ENCODE data around the gene REEP6.
"Not testable (repeated sequence)": the region's sequence is repeated elsewhere in the genome, so short reads cannot be mapped to it uniquely, and the experiment has no call there.

REEP6 gene

GRCh38 chr19:1524287-1524971 is 33.4 kb downstream of the REEP6 start:
- DNase-seq (ENCODE audit: low read depth in 2 of 2): no peak

- DNase-seq (ENCODE audit: low read depth in 2 of 2): no peak
Observed at GRCh38 chr19:1524972-1525325, 34.0 kb downstream of the REEP6 start.

GRCh38 chr19:1525343-1525742 is 34.4 kb downstream of the REEP6 start:
- no peak for DNase-seq (ENCODE audit: low read depth in 2 of 2)

DNA sequence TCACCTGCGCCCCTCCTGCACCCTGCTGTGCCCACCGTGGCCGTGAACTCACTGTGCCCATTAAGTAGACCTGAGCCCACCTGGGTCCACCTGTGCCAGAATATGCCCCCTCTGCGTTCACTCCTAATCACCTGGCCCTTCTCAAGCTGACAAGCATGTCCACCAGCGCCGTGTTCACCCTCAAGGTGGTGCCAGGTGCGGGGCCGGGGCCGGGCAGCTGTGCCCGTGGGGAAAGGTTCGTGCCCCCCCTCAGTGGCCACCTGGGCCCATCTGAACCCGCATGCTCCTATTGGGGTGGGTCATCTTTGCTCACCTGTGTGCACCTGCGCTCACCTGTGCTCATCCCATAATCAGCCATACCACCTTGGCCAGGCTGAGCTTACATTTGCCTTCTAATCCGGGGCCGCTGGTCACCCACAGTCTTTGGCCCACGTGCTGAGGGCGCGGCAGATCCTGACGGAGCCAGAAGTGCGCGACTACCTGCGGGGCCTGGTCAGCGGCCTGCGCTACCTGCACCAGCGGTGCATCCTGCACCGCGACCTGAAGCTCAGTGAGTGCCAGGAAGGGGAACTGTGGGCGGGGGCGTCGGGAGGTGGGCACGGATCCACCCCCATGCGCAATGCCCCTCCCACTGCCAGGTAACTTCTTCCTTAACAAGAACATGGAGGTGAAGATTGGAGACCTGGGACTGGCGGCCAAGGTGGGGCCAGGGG is 35.2 kb downstream of the REEP6 start:
- no peak for DNase-seq (ENCODE audit: low read depth in 2 of 2)

- no peak for DNase-seq (ENCODE audit: low read depth in 2 of 2)
Observed at GRCh38 chr19:1526979-1527649, 36.1 kb downstream of the REEP6 start.

DNA sequence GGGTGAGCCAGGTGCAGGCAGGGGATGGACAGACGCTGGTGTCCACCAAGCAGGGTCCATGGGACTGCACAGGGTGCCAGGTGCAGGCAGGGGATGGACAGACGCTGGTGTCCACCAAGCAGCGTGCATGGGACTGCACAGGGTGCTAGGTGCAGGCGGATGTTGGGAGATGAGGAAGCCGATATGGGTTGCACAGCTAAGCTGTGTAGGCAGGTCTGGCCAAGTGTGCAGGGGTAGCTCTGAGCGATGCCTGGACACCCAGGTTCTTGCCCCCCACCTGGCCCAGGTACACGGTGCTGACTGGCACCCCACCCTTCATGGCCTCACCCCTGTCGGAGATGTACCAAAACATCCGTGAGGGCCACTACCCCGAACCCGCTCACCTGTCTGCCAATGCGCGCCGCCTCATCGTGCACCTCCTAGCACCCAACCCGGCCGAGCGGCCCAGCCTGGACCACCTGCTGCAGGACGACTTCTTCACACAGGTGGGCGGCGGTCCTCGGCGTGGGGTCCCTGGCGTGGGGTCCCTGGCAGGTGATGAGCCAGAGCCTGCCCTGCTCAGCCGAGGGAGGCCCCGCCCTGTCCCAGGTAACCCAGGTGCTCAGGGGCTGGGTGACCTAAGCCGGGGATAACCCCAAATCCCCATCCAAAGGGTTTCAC is 36.8 kb downstream of the REEP6 start:
- DNase-seq (ENCODE audit: low read depth in 2 of 2): no peak

DNA sequence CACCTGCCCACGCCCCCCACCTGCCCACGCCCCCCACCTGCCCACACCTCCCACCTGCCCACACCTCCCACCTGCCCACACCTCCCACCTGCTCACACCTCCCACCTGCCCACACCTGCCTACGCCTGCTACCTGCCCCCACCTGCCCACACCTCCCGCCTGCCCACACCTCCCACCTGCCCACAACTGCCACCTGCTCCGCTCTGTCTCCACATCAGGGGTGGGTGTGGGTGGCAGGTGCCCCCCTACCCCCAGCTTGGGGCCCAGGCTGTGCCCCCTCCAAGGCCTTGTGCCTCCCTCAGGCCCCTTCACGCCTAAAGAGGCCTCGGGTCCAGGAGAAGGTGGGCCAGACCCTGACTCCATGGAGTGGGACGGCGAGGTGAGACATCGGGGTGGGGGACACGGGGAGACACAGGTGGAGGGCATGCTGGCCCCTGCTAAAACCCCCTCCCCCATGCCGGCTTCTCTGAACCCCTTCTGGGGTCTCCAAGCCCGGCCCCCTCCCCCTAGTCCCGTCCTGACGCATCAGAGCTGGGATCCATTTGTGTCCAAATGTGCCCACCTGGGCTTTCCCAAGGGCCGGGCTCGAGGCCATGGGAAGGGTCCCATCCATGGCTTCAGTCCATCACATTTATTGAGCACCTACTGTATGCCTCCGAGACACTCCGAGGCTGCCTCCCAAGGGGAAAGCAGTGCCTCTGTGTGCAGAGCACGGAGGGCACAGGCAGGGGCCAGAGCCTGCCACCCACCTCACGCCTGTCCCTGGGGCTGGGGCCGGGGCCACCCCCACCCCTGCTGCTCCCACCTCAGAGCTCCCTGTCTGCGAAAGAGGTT is 37.8 kb downstream of the REEP6 start:
- DNase-seq (ENCODE audit: low read depth in 2 of 2): no peak

- no peak for DNase-seq (ENCODE audit: low read depth in 2 of 2)
Observed at GRCh38 chr19:1529430-1529816, 38.4 kb downstream of the REEP6 start.

DNA sequence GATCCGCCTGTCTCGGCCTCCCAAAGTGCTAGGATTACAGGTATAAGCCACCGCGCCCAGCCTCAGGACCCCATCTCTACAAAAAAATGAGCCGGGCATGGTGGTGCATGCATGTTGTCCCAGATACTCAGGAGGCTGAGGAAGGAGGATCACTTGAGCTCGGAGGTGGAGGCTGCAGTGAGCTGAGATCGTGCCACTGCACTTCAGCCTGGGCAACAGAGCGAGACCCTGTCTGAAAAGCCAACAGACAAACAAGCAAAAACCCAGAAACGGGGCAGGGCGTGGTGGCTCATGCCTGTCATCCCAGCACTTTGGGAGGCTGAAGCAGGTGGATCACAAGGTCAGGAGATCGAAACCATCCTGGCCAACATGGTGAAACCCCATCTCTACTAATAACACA is 39.9 kb downstream of the REEP6 start:
- not testable (repeated sequence) for DNase-seq (ENCODE audit: low read depth in 2 of 2)

- DNase-seq (ENCODE audit: low read depth in 2 of 2): no peak
Observed at GRCh38 chr19:1531587-1531986, 40.6 kb downstream of the REEP6 start.

DNA sequence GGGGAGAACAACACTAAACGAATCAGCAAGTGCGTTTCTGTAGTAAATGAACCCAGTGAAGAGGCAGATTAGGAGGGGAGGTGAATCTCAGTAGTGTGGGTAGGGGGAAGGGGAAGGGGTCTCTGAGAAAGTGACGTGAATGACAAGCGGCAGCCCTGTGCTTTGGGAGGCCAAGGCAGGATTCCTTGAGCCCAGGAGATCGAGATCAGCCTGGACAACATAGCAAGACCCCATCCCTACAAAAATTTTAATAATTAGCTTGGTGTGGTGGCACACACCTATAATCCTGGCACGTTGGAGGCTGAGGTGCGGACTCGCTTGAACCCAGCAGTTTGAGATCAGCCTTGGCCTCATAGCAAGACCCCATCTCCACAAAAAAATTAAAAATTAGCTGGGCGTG is 41.0 kb downstream of the REEP6 start:
- DNase-seq (ENCODE audit: low read depth in 2 of 2): no peak

DNA sequence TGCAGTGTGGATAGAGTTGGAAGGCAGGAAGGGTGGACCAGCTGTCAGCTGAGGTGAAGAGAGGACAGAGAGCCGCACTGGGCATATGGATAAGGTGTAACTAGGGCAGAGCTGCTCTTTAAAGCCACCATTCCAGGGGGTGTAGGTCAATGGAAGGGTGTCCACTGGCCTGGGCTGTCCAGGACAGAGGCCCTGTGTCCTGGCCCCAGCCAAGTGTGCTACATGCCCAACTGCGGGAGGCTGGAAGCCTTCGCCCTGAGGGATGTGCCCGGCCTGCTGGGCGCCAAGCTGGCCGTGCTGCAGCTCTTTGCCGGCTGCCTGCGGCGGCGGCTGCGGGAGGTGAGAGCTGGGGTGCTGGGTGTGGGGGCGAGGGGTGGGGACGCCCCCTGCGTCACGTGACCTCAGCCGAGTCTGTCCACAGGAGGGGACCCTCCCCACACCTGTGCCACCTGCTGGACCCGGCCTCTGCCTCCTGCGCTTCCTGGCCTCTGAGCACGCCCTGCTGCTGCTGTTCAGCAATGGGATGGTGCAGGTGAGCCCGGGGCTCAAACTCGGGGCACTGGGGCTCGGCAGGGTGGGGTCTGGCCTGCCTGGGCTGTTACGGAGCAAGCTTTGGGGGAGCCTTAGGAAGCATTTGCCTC is 42.6 kb downstream of the REEP6 start:
- DNase-seq (ENCODE audit: low read depth in 2 of 2): no peak

DNA sequence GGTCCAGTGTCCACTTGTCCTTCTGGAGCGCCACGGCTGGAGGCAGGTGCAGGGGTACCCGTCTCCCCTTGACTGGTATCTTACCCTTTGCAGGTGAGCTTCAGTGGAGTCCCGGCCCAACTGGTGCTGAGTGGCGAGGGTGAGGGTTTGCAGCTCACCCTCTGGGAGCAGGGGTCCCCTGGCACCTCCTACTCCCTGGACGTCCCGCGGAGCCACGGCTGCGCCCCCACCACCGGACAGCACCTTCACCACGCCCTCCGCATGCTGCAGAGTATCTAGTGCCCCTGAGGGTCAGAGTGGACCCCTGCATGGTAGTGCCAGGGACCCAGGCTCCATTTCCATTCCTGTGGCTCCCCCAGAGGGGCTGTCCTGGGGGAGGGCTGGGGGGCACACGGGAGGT is 44.0 kb downstream of the REEP6 start:
- DNase-seq (ENCODE audit: low read depth in 2 of 2): no peak

DNA sequence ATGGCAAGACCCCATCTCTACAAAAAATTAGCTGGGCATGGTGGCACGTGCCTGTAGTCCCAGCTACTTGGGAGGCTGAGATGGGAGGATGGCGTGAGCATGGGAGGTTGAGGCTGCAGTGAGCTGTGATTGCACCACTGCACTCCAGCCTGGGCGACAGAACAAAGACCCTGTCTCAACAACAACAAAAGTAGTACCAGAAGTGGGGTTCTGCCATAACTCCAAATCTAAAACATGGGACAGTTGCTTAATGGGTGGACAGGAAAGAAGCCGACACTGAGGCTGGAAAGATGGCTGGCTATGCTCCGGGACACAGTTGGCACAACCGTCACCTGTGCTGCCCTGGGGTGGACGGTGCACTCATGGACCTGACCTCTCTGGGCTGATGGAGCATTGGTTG is 44.7 kb downstream of the REEP6 start:
- DNase-seq (ENCODE audit: low read depth in 2 of 2): not testable (repeated sequence)

DNA sequence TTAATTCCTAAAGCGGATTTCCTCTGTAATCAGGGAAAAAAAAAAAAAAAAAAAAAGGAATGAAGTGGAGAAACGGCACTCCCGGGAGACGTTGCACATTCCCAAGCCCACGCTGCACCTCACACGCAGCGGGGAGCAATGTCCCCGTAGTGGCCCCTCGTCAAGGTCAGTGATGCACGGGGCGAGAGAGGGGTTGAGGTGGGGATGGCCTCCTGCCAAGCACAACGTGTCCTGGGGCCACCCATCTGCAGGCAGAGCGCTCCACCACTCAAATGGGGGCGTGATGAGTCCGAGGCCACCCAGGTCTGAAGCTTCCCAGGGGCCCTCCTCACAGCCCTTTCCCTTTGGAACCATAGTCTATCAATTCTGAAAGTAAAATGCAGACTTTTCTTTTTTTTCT is 48.0 kb downstream of the REEP6 start:
- no peak for DNase-seq (ENCODE audit: low read depth in 2 of 2)

DNA sequence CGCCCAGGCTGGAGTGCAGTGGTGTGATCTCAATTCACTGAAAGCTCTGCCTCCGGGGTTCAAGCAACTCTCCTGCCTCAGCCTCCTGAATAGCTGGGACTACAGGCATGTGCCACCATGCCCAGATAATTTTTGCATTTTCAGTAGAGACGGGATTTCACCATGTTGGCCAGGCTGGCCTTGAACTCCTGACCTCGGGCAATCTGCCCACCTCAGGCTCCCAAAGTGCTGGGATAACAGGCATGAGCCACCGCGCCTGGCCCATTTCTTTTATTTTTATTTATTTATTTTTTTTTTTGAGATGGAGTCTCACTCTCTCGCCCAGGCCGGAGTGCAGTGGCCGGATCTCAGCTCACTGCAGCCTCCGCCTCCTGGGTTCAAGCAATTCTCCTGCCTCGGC is 48.8 kb downstream of the REEP6 start:
- DNase-seq (ENCODE audit: low read depth in 2 of 2): not testable (repeated sequence)

- no peak for DNase-seq (ENCODE audit: low read depth in 2 of 2)
Observed at GRCh38 chr19:1540365-1540925, 49.5 kb downstream of the REEP6 start.

Measured in fibroblast of skin of left biceps (primary cell).